ENCODE data around the gene C1S. TPM values are rescaled to one million over a fixed set of nuclear protein-coding genes. Genes with fewer than 3 reads are reported as not detected.

Gene C1S
- total and polyA plus RNA-seq, 9 of the 15 experiments (the other 6 are each of a cell fraction or from before 2014, with no cell fraction given): 0.08 to 0.84 (median 0.27) TPM

DNA sequence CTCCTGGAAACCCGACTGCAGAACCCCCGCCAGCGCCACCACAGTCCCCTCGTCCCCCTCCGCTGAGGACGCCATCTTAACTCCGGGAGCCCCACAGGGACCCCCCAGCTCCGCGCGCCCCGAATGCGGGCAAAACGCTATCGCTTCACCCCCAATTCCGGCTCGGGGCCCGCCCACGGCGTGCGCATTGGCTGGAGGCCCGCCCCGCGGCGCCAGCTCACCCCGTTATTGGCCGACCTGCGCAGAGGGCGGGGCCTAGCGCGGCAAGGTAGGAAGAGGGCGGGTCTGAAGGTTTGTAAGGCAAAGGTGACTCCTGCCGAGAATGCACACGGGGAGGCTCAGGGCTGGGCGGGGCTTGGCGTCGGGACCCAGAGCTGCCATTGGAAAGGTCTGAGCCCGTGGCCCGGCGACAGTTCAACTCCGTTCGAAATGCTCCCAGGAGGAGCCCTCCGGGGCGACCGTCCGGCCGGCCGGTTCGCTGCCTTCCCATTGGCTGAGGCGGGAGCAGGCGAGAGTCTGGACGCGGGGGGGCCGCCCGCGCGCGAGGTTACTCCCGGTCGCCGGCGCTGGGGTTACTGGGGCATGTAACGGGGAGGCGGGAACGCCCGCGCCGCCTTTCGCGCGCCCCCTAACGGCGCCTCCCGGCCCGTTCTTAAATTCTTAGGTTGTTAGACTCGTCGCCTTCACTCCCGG is 42.0 kb upstream of the C1S start, which contains the start of gene LPCAT3 (continued):
- TF ChIP-seq, protein P1, sequence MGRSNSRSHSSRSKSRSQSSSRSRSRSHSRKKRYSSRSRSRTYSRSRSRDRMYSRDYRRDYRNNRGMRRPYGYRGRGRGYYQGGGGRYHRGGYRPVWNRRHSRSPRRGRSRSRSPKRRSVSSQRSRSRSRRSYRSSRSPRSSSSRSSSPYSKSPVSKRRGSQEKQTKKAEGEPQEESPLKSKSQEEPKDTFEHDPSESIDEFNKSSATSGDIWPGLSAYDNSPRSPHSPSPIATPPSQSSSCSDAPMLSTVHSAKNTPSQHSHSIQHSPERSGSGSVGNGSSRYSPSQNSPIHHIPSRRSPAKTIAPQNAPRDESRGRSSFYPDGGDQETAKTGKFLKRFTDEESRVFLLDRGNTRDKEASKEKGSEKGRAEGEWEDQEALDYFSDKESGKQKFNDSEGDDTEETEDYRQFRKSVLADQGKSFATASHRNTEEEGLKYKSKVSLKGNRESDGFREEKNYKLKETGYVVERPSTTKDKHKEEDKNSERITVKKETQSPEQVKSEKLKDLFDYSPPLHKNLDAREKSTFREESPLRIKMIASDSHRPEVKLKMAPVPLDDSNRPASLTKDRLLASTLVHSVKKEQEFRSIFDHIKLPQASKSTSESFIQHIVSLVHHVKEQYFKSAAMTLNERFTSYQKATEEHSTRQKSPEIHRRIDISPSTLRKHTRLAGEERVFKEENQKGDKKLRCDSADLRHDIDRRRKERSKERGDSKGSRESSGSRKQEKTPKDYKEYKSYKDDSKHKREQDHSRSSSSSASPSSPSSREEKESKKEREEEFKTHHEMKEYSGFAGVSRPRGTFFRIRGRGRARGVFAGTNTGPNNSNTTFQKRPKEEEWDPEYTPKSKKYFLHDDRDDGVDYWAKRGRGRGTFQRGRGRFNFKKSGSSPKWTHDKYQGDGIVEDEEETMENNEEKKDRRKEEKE (IDR thresholded peaks at IDR 0.05; ENCODE audit: borderline replicate concordance in 1 of 2, control insufficient read depth in 1 of 2, low read depth in 2 of 2, low read length in 1 of 2): no peak
- TF ChIP-seq, protein P2, sequence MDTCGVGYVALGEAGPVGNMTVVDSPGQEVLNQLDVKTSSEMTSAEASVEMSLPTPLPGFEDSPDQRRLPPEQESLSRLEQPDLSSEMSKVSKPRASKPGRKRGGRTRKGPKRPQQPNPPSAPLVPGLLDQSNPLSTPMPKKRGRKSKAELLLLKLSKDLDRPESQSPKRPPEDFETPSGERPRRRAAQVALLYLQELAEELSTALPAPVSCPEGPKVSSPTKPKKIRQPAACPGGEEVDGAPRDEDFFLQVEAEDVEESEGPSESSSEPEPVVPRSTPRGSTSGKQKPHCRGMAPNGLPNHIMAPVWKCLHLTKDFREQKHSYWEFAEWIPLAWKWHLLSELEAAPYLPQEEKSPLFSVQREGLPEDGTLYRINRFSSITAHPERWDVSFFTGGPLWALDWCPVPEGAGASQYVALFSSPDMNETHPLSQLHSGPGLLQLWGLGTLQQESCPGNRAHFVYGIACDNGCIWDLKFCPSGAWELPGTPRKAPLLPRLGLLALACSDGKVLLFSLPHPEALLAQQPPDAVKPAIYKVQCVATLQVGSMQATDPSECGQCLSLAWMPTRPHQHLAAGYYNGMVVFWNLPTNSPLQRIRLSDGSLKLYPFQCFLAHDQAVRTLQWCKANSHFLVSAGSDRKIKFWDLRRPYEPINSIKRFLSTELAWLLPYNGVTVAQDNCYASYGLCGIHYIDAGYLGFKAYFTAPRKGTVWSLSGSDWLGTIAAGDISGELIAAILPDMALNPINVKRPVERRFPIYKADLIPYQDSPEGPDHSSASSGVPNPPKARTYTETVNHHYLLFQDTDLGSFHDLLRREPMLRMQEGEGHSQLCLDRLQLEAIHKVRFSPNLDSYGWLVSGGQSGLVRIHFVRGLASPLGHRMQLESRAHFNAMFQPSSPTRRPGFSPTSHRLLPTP (IDR thresholded peaks at IDR 0.05; ENCODE audit: borderline replicate concordance, extremely low read depth, insufficient read length): no peak
- no peak for TF ChIP-seq DMBX1 (CRISPR knock-in tag; IDR thresholded peaks at IDR 0.05; ENCODE audit: borderline replicate concordance)
- TF ChIP-seq ELF1 (tag; IDR thresholded peaks at IDR 0.05): peak; percentile 44
- TF ChIP-seq RAD51 (IDR thresholded peaks at IDR 0.05; ENCODE audit: borderline replicate concordance, low read depth): no peak
- no peak for TF ChIP-seq ZNF282 (CRISPR knock-in tag; IDR thresholded peaks at IDR 0.05)
- no peak for TF ChIP-seq POLR3G (IDR thresholded peaks at IDR 0.05; ENCODE audit: extremely low read depth, insufficient read length, insufficient replicate concordance)
- no peak for TF ChIP-seq XRCC3 (IDR thresholded peaks at IDR 0.05)
- TF ChIP-seq, protein P3, sequence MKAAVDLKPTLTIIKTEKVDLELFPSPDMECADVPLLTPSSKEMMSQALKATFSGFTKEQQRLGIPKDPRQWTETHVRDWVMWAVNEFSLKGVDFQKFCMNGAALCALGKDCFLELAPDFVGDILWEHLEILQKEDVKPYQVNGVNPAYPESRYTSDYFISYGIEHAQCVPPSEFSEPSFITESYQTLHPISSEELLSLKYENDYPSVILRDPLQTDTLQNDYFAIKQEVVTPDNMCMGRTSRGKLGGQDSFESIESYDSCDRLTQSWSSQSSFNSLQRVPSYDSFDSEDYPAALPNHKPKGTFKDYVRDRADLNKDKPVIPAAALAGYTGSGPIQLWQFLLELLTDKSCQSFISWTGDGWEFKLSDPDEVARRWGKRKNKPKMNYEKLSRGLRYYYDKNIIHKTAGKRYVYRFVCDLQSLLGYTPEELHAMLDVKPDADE (conservative IDR thresholded peaks at IDR 0.05; ENCODE audit: control insufficient read depth, low read depth, low read length): no peak
- no peak for TF ChIP-seq NCOA1 (IDR thresholded peaks at IDR 0.05; ENCODE audit: low read depth)
- peak; percentile 86 for TF ChIP-seq RBM25 (IDR thresholded peaks at IDR 0.05; ENCODE audit: low read depth, low read length, severe bottlenecking)
- no peak for TF ChIP-seq TFAM (CRISPR knock-in tag; conservative IDR thresholded peaks at IDR 0.05)
- TF ChIP-seq ZNF165 (CRISPR knock-in tag; IDR thresholded peaks at IDR 0.05; ENCODE audit: borderline replicate concordance): no peak
- no peak for TF ChIP-seq SETDB1 (IDR thresholded peaks at IDR 0.05; ENCODE audit: low read length)
- TF ChIP-seq RFX1 (IDR thresholded peaks at IDR 0.05): no peak
- TF ChIP-seq POLR2AphosphoS5 (IDR thresholded peaks at IDR 0.05; ENCODE audit: control insufficient read depth, insufficient read depth, low read depth, low read length): 0 out of 2 replicates have a peak, but pooled peaks have one; percentile 16
- TF ChIP-seq ERF (CRISPR knock-in tag; IDR thresholded peaks at IDR 0.05): no peak
- TF ChIP-seq HNRNPK (IDR thresholded peaks at IDR 0.05; ENCODE audit: low read depth, low read length, poor library complexity, severe bottlenecking): no peak
- no peak for TF ChIP-seq LARP7 (IDR thresholded peaks at IDR 0.05)

Data from K562 (cell line).